Measurements from ENCODE around the gene PDCD7.
"Not testable (repeated sequence)": the region's sequence is repeated elsewhere in the genome, so short reads cannot be mapped to it uniquely, and the experiment has no call there.

The PDCD7 gene

GRCh38 chr15:65088643-65089021, 45.0 kb downstream of the PDCD7 start:
- no peak for DNase-seq

- no peak for DNase-seq
Observed at GRCh38 chr15:65087873-65088642, 45.5 kb downstream of the PDCD7 start.

- DNase-seq, result no peak
Observed at GRCh38 chr15:65087411-65087810, 46.2 kb downstream of the PDCD7 start.

- no peak for DNase-seq
Observed at GRCh38 chr15:65086680-65087111, 46.9 kb downstream of the PDCD7 start.

GRCh38 chr15:65085990-65086679, 47.5 kb downstream of the PDCD7 start:
- DNase-seq, result no peak

GRCh38 chr15:65085207-65085753, 48.3 kb downstream of the PDCD7 start:
- DNase-seq, result no peak

GRCh38 chr15:65084500-65085206, 49.0 kb downstream of the PDCD7 start:
- DNase-seq, result no peak

GRCh38 chr15:65083262-65083701, 50.3 kb downstream of the PDCD7 start:
- no peak for DNase-seq

- no peak for DNase-seq
Observed at GRCh38 chr15:65082303-65082953, 51.2 kb downstream of the PDCD7 start.

- DNase-seq, result peak; percentile 39
Observed at GRCh38 chr15:65081758-65082157, 51.9 kb downstream of the PDCD7 start.

- no peak for DNase-seq
Observed at GRCh38 chr15:65081270-65081669, 52.3 kb downstream of the PDCD7 start.

GRCh38 chr15:65079580-65079979, 54.0 kb downstream of the PDCD7 start:
- no peak for DNase-seq

- peak; percentile 48 for DNase-seq
Observed at GRCh38 chr15:65077981-65078352, 55.6 kb downstream of the PDCD7 start.

- no peak for DNase-seq
Observed at GRCh38 chr15:65077291-65077980, 56.2 kb downstream of the PDCD7 start.

GRCh38 chr15:65076486-65077290, 56.9 kb downstream of the PDCD7 start, which contains the start of gene KBTBD13:
Gene KBTBD13 (plus strand): TSS chr15:65076746. CDS start chr15:65076816, 70 bp downstream.
- no peak for DNase-seq

- DNase-seq, result not testable (repeated sequence)
Observed at GRCh38 chr15:65075607-65076395, 57.8 kb downstream of the PDCD7 start.

- not testable (repeated sequence) for DNase-seq
Observed at GRCh38 chr15:65074946-65075345, 58.7 kb downstream of the PDCD7 start.

GRCh38 chr15:65072617-65073016, 61.0 kb downstream of the PDCD7 start:
- no peak for DNase-seq

GRCh38 chr15:65072027-65072426, 61.6 kb downstream of the PDCD7 start:
- no peak for DNase-seq

- no peak for DNase-seq
Observed at GRCh38 chr15:65071381-65071811, 62.2 kb downstream of the PDCD7 start.
